MCF 10A (cell line): Measurements from ENCODE around the gene ETV3. TPM values are rescaled to one million over a fixed set of nuclear protein-coding genes. Genes with fewer than 3 reads are reported as not detected.

Experiments used
- BruUV-seq: library from RNA; stranded (reverse); fragments of 400-500 nt; replicated peaks from 2 replicates; lab custom pipeline; 2021; lab: Mats Ljungman, UMichigan
- CTCF ChIA-PET: fragments of 300-600 bp; sonication (Branson Sonifier 250); formaldehyde crosslinking; extraction: SDS; loops from one replicate; lab custom pipeline; 2021; ENCODE audit warnings: antibody characterized with exemption, inconsistent platforms; lab: Yijun Ruan, JAX
- POLR2A ChIA-PET: fragments of 300-600, 350-650 bp; sonication (Branson Sonifier 250); formaldehyde crosslinking; extraction: SDS; loops from one replicate; lab custom pipeline; 2020; ENCODE audit warnings: antibody characterized with exemption, inconsistent platforms; lab: Yijun Ruan, JAX
- DNase-seq: peaks from one replicate; pipeline ENCODE4 v3.0.0-alpha.2; 2018; ENCODE audit not compliant: unreplicated experiment
- H3K27ac Mint-ChIP-seq: one replicate; pipeline ENCODE4 v1.8.0; 2022; ENCODE audit warnings: mild to moderate bottlenecking, low read depth, mixed read lengths; ENCODE audit not compliant: unreplicated experiment
- H3K27me3 Mint-ChIP-seq: one replicate; pipeline ENCODE4 v1.8.0; 2022; ENCODE audit warnings: mixed read lengths; ENCODE audit not compliant: insufficient read depth, unreplicated experiment
- H3K36me3 Mint-ChIP-seq: one replicate; pipeline ENCODE4 v1.8.0; 2022; ENCODE audit warnings: mild to moderate bottlenecking, moderate library complexity, mixed read lengths; ENCODE audit not compliant: insufficient read depth, unreplicated experiment
- H3K4me1 Mint-ChIP-seq: one replicate; pipeline ENCODE4 v1.8.0; 2022; ENCODE audit warnings: mixed read lengths; ENCODE audit not compliant: insufficient read depth, unreplicated experiment
- H3K4me3 Mint-ChIP-seq: one replicate; pipeline ENCODE4 v1.8.0; 2022; ENCODE audit warnings: mild to moderate bottlenecking, moderate library complexity, mixed read lengths; ENCODE audit not compliant: unreplicated experiment
- H3K9me3 Mint-ChIP-seq: one replicate; pipeline ENCODE4 v1.8.0; 2022; ENCODE audit warnings: mixed read lengths; ENCODE audit not compliant: unreplicated experiment
- intact Hi-C: fragments of 100-400 bp; cut with micrococcal nuclease; formaldehyde crosslinking; loops from 2 replicates; pipeline ENCODE4 v1.14.1; 2022
- total RNA-seq: library from RNA; stranded (reverse); gene quantifications from 2 replicates; pipeline ENCODE4 v1.2.3, GENCODE V29; 2022
- TF ChIP-seq, protein P1 (sequence below): fragments of 200-600 bp; IDR thresholded peaks from one replicate; pipeline ENCODE4 v1.8.0; 2022; ENCODE audit warnings: antibody characterized with exemption, mild to moderate bottlenecking; ENCODE audit not compliant: unreplicated experiment

ETV3 gene
- total RNA-seq, 1 experiment from 2014 or later: 28.6 TPM

DNA sequence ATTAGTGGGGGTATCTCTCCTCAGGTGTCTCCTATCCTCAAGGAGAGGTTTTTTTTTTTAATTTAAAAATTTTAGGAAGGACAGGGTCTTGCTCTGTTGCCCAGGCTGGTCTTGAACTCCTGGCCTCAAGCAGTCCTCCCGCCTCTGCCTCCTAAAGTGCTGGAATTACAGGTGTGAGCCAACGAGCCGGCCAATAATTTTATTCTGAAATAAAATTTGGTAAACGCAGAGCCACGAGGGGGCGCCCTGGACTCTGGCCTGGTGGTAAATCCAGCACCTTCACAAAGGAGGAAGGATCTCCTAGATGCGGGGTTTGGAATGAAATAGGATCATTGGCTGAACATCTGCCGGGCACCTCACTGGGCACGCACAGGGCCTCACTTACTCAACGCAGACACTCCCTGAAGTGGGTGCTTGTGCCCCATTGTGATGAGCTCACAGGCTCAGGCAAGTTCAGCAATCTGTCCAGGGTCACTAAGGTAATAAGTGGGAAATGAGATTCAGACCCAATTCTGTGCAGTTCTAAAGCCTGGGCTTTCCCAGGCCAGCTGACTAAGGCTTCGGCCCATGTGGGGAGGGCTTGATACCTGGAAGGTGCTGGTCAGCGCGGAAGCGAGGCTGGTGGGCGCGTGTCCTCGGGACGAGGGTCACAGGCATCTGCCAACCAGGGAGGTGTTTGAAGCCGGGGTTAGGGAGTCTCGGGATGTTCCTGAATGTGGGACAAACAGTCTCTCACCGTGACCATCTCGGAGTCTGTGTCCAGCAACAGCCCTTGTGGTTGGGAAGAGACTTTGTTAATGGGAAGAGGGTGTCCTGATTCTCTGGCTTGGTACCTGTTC, 32.7 kb upstream of the ETV3 start:
- Mint-ChIP-seq H3K36me3 (no peaks in the 10 kb centered on the region), H3K27me3 (peaks cover 56% of the 10 kb centered on the region), H3K9me3 (no peaks in the 10 kb centered on the region), H3K4me3 (no peak overlapping the region), H3K4me1 (no peaks in the 10 kb centered on the region), H3K27ac (no peak overlapping the region)
- DNase-seq: peak; percentile 57
- intact Hi-C loops: no loop called here
- TF ChIP-seq, protein P1, sequence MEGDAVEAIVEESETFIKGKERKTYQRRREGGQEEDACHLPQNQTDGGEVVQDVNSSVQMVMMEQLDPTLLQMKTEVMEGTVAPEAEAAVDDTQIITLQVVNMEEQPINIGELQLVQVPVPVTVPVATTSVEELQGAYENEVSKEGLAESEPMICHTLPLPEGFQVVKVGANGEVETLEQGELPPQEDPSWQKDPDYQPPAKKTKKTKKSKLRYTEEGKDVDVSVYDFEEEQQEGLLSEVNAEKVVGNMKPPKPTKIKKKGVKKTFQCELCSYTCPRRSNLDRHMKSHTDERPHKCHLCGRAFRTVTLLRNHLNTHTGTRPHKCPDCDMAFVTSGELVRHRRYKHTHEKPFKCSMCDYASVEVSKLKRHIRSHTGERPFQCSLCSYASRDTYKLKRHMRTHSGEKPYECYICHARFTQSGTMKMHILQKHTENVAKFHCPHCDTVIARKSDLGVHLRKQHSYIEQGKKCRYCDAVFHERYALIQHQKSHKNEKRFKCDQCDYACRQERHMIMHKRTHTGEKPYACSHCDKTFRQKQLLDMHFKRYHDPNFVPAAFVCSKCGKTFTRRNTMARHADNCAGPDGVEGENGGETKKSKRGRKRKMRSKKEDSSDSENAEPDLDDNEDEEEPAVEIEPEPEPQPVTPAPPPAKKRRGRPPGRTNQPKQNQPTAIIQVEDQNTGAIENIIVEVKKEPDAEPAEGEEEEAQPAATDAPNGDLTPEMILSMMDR: peak; percentile 49
- POLR2A ChIA-PET: no interaction called here
- CTCF ChIA-PET: interaction anchor here (0.6 to 5.6 kb wide), 23 partner anchors 14 to 825 kb away, joined by 3 to 64 read pairs (median 4); no protein-coding TSS in a partner anchor
- no TSS peak for BruUV-seq

GRCh38 chr1:157168015-157168414, 29.8 kb upstream of the ETV3 start:
- Mint-ChIP-seq H3K9me3 (no peaks in the 10 kb centered on the region), H3K36me3 (no peaks in the 10 kb centered on the region), H3K27me3 (peaks cover 53% of the 10 kb centered on the region), H3K4me1 (peaks cover 7% of the 10 kb centered on the region), H3K4me3 (no peak overlapping the region), H3K27ac (no peak overlapping the region)
- no peak for DNase-seq
- POLR2A ChIA-PET: no interaction called here
- CTCF ChIA-PET: interaction anchor here (0.6 to 2.9 kb wide), 8 partner anchors 11 to 956 kb away, joined by 3 to 41 read pairs (median 5); no protein-coding TSS in a partner anchor
- intact Hi-C loops: no loop called here
- no TSS peak for BruUV-seq
- TF ChIP-seq, protein P1: no peak

DNA sequence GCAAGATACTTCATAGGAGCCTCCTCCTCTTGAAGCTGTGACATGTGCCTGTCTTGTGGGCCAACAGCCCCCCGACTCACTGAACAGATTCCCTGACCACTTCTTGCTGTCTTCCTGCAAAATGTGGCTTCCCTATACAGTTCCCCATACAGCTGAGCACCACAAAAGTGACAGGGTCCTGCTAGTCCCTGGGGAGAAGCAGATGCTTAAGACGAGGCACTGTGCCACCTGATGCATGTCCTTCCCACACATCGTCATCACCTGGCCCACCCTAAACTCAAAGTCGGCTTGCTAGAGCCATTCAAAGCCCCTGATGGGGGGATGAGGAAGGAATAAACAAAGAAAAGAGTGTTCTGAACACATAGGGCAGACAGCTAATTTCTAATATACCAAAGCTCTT, 29.2 kb upstream of the ETV3 start:
- TF ChIP-seq, protein P1: no peak
- POLR2A ChIA-PET: no interaction called here
- CTCF ChIA-PET: interaction anchor here (0.6 to 2.9 kb wide), 14 partner anchors 11 to 956 kb away, joined by 3 to 41 read pairs (median 4); no protein-coding TSS in a partner anchor
- no peak overlapping the region for H3K27ac Mint-ChIP-seq
- H3K36me3 Mint-ChIP-seq: no peaks in the 10 kb centered on the region
- BruUV-seq: no TSS peak
- peaks cover 49% of the 10 kb centered on the region for H3K27me3 Mint-ChIP-seq
- no peak for DNase-seq
- H3K9me3 Mint-ChIP-seq: no peaks in the 10 kb centered on the region
- H3K4me1 Mint-ChIP-seq: peaks cover 7% of the 10 kb centered on the region
- no peak overlapping the region for H3K4me3 Mint-ChIP-seq
- intact Hi-C loops: no loop called here

DNA sequence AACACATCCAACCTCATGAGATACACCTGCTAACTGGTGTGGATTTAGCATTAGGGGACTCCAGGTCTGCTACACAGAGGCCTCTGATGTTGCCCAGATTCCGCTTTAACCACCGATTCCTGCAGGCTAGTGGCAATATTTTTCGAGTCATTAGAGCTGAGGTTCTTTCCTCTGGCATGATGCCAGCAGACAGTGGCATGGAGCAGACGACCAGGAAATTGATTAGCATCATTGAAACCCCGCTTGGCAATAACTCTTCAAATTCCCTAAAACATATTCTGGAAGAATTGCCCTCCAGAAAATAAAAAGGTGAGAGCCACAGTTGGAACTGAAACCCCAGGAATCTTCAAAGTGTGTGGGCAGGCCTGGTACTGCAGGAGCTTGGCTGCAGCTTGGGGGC, 28.4 kb upstream of the ETV3 start:
- Mint-ChIP-seq H3K9me3 (no peaks in the 10 kb centered on the region), H3K27ac (no peak overlapping the region), H3K4me3 (no peak overlapping the region), H3K36me3 (peaks cover under 1% of the 10 kb centered on the region), H3K27me3 (peaks cover 44% of the 10 kb centered on the region), H3K4me1 (peaks cover 7% of the 10 kb centered on the region)
- no peak for DNase-seq
- ChIA-PET CTCF (interaction anchor here (0.7 to 2.9 kb wide), 10 partner anchors 10 to 329 kb away, joined by 3 to 41 read pairs (median 5); no protein-coding TSS in a partner anchor), POLR2A (no interaction called here)
- TF ChIP-seq, protein P1: no peak
- no TSS peak for BruUV-seq
- intact Hi-C loops: no loop called here
